HG03175 (cell line): ENCODE measurements around the gene HP.

Experiments used
- ATAC-seq: cut with Tn5 transposase; IDR thresholded peaks from one replicate; pipeline ENCODE4 v1.9.1; 2021; ENCODE audit warnings: mild to moderate bottlenecking, moderate library complexity; ENCODE audit not compliant: unreplicated experiment

Gene HP

DNA sequence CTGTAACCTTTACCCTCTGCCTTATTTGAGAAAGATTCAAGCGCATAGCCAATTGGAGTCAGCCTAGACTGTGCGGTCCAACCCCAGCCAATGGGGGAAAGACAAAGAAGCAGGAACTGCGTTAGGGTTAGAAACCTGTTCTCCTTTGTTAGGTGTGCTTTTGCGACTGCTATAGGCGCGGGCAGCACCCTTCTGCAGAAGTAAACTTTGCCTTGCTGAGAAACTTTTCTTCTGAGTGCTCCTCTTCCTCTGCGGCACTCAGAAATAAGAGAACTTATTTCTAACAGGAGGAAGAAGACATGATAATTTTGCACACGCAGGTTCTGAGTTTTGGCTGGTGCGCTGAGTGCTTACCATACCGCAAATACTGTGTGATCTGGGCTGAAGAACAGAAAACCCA, 30.1 kb downstream of the HP start:
- ATAC-seq = no peak

GRCh38 chr16:72085002-72085401, 30.7 kb downstream of the HP start:
- no peak for ATAC-seq

DNA sequence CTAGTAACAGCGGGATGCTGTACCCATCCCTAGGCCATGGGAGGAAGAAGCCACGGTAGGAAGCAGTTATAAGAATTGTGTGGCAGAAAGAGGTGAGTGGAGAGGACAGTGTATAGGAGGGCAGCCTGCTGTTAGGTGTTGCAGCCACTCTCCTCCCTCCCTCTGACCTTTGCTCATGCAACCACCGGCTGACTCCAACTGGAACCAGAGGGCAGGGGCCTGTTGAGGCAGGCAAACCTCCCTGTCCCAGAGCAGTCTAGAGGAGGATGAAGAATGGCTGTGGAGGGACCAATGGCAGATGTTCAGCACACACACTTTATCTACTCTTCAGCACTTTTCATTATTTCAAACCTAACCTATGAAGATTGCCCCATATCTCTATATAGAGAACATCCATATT, 36.9 kb downstream of the HP start:
- ATAC-seq = no peak

DNA sequence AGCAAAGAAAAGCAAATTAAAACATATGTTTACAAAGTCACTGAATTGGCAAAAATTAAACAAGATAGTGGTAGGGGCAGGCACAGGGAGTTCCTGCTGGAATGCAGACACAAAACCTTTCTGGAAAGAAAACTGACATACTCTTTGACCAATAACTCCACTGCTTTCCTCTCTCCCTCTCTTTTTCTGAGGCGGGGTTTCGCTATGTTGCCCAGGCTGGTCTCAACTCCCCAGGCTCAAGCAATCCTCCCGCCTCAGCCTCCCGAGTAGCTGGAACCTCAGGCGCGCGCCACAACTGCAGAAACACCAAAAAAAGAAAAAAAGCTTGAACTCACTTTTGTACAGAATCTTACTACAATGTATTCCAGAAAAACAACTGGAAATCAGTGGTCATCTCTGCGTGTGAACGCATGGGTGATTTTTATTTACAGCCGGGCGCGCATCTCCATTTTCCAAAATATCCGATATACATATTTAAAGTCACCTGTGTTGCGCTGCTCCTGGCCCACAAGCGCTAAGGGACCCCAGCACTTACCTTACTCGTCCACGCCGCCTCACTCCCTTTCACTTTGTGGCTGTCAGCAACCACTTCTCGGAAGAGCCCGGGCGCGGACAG, 38.6 kb downstream of the HP start:
- ATAC-seq = no peak

DNA sequence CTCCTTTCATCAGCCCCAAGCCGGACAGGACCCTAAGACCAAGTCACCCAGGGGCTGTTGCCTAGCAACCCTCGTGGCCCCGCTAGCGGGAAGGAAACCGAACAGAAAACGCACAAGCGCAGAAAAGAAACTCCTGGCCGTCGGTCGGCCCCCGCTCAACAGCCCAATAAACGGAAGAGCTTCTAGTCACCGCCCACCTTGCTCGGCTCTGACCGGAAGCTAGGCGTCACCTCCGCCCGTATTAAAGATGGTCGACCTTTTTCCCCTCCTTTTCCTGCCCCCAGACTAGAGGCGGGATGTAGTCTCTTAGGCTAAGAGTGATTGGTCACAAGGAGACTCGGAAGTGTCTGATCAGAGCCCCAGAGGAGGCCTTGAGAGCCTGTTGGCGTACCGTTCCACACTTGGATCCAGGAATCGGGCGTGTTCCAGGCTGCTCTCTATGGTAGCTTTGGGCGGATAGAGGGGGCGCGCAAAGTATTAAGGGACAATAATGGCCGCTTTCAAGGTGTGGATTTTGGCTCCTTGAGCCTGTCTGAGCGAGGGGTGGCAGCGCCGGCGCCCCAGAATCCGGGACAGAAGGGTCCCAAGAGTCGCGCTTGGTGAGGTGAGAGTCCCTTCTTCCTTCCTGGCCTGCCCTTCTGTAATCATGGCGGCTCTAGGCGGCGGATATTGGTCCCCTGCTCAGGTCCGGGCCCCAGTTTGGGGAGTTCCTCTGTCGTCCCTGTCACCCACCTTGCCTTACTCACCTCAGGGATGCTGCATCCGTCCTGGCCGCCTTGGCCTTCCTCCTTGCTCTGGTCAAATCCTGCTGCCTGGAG, 39.4 kb downstream of the HP start, which contains the start of the genes DHX38 and TXNL4B:
Gene DHX38 (plus strand): TSS at position 400 of the 818 bp plus-strand sequence. CDS start 2,311 bp downstream, outside the sequence.
Gene TXNL4B (minus strand): TSS at position 173 of the 818 bp plus-strand sequence. CDS start 2,871 bp downstream, outside the sequence.
- ATAC-seq = peak; percentile 98

DNA sequence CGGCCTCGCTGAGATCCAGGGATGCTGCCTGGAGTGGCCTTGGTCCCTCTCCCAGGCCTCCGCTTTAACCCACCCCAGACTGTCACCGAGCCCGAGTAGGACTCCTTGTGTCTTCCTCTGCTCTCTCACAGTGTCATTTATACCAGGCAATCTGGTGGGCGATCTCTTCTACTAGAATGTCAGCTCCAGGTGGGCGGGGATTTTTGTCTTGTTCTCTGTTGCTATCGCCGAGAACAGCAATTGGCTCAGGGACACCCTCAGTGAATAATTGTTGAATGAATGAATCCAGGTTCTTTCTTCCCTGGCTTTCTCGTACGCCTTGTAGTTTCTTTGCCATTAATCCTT, 39.9 kb downstream of the HP start:
- ATAC-seq = no peak

GRCh38 chr16:72098936-72099335, 44.6 kb downstream of the HP start:
- ATAC-seq = peak; percentile 7

- peak; percentile 86 for ATAC-seq
These were observed 45.1 kb downstream of the HP start for GRCh38 chr16:72099377-72099818.

GRCh38 chr16:72101195-72101594, 46.9 kb downstream of the HP start:
- no peak for ATAC-seq

DNA sequence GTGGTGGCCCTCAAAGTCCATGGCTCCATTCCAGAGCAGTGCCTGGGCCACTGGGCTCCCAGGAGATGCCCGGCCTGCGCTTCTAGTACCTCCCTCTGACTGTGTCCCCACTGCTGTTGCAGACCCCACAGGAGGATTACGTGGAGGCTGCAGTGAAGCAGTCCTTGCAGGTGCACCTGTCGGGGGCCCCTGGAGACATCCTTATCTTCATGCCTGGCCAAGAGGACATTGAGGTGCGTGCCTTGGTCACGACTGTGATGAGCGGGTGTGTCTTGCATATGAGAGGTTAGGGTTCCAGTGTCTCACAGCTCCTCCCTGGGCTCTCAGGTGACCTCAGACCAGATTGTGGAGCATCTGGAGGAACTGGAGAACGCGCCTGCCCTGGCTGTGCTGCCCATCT, 50.6 kb downstream of the HP start:
- ATAC-seq = no peak

DNA sequence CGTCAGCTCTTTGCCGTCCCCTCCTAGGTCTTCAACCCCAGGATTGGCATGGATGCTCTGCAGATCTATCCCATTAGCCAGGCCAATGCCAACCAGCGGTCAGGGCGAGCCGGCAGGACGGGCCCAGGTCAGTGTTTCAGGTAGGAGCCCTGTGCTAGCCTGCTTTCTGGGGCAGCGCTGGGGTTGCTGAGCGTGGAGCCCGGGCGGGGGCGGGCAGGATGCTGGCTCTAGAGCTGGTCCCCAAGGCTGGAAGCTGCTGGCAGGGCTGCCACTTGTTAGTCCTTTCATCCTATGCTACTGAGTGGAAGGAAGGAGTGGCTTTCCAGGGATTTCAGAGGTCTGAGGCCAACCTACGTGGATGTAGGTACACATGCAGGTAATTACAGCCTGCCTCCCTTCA, 51.7 kb downstream of the HP start:
- ATAC-seq = no peak

DNA sequence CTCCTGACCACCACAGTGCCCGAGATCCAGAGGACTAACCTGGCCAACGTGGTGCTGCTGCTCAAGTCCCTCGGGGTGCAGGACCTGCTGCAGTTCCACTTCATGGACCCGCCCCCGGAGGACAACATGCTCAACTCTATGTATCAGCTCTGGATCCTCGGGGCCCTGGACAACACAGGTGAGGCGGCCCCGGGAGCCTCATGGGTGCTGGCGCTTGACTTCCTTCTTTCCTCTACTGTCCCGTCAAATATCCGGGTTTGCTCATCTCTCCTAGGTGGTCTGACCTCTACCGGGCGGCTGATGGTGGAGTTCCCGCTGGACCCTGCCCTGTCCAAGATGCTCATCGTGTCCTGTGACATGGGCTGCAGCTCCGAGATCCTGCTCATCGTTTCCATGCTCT, 53.1 kb downstream of the HP start:
- ATAC-seq = no peak

- no peak for ATAC-seq
These were observed 54.2 kb downstream of the HP start for GRCh38 chr16:72108353-72109102.

DNA sequence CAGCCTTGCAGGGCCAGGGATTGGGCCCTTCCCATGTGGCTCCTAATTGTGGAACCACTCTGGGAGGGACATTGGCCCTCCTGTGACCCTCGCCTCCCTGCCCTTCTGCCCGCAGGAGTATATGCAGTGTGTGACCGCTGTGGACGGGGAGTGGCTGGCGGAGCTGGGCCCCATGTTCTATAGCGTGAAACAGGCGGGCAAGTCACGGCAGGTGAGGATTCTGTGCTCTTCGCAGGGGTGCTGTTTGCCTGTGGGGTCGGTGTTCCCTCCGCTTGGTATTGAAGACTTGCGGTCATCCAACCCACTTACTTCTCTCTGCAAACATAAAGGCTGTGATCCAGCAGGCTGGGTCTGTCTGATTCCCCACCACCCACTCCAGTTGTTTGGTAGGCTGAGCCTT, 55.0 kb downstream of the HP start:
- ATAC-seq = no peak

GRCh38 chr16:72109966-72110530, 55.7 kb downstream of the HP start:
- ATAC-seq = no peak
